Measurements from ENCODE around the gene NTSR1.

Gene NTSR1

DNA sequence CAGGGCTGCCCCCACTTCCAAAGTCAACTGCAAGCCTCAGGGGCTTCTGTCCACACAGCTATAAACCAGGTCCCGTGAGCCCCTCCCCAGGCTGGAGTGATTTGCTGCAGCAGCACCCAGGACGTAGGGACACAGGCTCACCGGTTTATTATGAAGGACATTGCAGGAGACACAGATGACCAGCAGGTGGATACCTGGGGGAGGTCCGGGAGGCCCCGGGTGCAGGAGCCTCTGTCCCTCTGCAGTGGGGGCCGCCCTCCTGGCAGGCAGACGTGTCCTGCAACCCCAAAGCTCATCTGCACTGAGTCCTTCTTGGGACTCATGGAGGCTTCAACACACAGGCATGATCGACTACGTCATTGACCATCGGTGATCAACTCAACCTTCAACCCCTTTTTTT lies 14.5 kb upstream of the NTSR1 start:
- DNase-seq (ENCODE audit: low read depth): no peak

DNA sequence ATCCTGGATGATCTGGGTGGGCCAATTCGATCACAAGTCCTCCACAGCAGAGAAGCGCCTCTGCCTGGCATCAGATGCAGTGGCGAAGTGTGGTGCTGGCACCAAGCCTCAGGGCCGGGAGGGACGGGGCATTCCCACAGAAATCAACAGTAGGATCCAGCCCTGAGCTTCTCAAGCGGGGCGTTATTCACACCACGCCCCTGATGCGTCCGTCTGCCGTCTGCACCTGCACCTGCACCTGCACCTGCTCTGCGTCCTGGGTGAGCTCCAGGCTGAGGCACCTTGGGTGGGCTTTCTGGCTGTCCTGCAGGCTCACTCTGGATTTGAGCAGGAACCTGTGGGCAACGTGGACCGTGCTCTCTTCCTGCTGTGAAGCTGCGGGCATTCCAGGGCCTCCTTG lies 13.8 kb upstream of the NTSR1 start:
- no peak for DNase-seq (ENCODE audit: low read depth)

DNA sequence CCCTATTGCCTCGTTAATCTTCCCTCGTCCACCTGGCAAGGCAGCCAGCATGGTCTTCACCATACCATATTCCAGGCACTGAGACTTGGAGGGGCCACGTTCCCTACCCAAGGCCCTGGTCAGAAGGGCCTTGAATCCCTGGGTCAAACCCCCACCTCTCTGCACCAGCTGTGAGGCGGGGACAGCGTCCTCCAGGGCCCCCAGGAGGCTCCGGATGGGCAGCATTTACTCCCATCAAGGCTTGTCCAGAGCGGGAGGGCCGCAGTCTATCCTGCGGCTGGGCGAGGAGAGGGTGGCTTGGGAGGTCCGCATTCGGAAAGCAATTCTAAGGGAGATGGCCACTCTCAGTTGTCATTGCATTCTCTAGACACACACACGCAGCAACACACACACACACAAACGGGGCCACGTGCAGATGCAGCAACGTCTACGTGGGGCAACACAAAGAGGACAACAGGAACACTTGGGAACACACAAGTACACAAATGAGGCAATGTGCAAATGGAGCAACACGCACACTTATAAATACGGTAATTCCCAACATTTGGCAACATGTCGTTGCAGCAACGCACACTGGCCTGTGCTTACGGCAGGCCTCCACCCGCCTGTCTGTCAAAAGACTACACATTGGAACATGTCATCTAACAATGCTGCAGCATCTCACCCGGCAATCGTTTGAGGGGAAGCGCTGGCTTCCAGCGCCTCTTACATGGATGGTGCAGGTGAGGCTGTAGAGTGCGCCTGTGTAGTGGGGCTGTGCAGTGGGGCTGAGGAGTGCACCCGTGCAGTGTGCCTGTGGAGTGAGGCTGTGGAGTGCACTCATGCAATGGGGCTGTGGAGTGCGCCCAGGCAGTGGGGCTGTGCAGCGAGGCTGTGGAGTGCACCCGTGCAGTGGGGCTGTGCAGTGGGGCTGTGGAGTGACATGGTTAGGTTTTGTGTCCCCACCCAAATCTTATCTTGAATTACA lies 12.9 kb upstream of the NTSR1 start:
- no peak for DNase-seq (ENCODE audit: low read depth)

DNA sequence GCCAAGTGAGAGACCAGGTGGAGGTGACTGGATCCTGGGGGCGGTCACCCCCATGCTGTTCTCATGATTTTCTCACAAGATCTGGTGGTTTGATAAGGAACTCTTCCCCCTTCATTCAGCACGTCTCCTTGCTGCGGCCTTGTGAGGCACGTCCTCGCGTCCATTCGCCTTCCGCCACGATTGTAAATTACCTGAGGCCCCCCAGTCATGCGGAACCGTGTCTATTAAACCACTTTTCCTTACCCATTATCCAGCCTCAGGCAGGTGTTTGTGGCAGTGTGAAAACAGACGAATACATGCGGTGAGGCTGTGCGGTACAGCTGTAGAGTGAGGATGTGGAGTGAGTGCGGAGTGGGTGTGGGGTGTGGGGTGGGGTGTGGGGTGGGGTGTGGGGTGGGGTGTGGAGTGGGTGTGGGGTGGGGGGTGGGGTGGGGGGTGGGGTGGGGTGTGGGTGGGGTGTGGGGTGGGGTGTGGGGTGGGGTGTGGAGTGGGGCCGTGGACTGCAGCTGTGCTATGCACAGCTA lies 12.1 kb upstream of the NTSR1 start:
- no peak for DNase-seq (ENCODE audit: low read depth)

DNA sequence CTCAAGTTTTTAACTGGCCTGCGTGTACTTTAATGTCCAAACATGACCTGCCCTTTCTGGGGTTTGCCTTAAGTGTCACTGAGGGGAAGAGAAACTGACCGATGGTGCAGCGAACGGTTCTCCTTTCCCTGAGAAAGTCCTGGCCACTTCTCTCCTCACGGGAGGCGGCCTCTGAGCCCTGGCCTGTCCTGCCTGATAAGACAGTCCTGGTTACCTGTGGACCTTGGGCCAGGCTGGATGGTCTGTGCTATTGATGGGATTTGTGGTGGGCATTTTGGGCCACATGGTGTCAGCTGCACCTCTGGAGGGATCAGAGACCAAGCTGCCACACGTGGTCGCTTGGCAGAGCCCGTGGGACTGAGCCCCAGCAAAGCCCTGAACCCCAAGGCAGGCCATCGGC lies 11.6 kb upstream of the NTSR1 start:
- no peak for DNase-seq (ENCODE audit: low read depth)

DNA sequence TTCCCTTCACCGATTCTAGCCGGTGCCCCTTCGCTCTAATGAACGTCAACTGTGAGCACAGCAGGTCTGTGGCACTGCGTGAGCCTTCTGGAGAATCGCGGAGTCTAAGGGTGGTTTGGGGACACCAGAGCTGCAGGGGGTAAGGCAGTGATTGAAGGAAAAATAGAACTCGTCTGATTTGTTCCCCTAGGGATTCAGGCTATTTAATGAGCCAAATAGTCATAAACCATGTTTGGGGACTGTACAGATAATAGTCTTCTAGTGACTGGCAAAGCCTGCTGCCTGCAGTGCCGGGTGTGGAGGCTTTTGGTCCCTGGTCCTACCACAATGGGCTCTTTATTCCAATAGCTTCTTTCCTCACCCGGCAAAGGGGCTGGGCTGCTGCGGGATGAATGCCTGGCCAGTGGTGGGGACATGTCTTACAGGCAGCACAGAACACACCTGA lies 11.1 kb upstream of the NTSR1 start:
- no peak for DNase-seq (ENCODE audit: low read depth)

DNA sequence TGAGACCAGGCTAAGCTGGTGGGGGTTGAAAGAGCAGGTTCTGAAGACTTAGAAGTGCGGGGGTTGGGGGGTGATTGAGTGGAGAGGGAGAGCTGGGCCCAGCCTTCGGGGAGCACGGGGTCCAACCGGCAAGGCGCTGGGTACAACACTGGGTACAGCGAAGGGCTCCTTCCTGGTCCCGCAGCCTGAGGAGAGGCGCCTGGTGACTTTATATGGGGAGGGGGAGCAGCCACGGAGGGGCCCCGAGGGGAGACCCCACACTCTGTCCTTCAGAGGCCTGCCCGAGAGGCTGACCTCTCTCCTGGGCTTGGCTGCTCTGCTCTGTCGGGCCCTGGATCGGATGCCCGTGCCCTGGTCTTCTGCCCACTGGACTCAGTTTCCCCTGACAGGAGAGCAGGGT lies 10.4 kb upstream of the NTSR1 start:
- DNase-seq (ENCODE audit: low read depth): no peak

DNA sequence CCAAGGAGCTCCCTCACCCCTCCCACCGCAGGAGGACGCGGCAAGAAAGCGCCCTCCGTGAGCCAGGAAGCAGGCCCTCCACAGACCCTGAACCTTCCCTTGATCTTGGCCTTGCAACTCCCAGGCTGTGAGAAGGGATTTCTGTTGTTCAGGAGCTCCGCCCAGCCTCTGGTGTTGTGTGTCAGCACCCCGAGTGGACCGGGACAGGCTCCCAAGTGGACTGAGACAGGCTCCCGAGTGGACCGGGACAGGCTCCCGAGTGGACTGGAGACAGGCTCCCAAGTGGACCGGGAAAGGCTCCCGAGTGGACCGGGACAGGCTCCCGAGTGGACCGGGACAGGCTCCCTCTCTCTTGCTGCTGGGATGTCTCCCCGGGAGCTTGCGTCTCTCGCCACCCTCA lies 9.3 kb upstream of the NTSR1 start:
- no peak for DNase-seq (ENCODE audit: low read depth)

DNA sequence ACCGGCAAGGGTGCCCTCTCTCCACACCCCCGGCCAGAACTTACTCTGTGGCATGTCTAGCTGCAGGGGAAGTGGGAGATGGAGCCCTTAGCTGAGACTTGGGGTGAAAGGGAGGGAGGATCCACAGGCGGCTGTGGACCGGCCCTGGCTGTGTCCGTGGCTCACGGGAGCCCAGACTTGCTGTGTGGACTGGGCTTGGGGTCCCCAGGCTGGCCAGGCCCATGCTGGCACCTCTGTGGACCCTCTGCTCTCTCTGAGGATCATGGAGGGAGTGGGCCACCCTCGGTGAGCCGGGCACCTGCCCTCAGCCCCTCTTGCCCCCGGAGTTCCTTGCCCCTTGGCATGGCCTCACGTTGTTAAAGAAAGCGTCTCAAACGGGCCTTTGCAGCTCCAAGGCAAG lies 8.9 kb upstream of the NTSR1 start:
- no peak for DNase-seq (ENCODE audit: low read depth)

DNA sequence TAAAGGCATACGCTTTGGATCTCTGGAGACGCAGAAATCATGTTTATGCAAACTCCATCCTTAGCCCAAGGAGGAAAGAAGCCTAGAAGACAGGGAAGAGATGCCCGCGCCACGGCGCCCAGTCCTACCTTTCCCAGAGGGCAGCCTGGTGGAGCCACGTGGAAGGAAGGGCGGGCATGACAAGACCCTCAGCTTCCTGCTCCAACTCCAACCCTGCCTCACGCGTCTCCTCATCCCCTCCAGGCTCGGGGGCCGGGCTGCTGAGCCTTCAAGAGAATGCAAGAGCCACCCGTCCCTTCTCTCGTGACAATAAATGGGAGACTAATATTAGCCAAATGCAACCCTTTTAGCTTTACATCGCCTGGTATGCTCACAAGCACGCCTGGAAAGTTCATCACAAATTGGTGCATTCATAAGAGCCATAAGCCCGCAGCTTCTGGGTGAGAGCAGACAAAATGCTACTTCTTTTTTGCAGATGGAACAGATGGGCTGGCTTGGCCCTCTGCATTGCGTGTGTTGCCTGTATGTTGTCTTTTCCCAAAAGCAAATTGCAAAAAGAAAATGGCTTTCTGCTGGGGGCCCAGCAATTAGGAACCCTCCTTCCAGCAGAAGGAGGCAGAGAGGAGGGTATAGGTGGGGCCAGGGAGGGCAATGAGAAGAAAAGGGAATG lies 8.2 kb upstream of the NTSR1 start:
- no peak for DNase-seq (ENCODE audit: low read depth)

DNA sequence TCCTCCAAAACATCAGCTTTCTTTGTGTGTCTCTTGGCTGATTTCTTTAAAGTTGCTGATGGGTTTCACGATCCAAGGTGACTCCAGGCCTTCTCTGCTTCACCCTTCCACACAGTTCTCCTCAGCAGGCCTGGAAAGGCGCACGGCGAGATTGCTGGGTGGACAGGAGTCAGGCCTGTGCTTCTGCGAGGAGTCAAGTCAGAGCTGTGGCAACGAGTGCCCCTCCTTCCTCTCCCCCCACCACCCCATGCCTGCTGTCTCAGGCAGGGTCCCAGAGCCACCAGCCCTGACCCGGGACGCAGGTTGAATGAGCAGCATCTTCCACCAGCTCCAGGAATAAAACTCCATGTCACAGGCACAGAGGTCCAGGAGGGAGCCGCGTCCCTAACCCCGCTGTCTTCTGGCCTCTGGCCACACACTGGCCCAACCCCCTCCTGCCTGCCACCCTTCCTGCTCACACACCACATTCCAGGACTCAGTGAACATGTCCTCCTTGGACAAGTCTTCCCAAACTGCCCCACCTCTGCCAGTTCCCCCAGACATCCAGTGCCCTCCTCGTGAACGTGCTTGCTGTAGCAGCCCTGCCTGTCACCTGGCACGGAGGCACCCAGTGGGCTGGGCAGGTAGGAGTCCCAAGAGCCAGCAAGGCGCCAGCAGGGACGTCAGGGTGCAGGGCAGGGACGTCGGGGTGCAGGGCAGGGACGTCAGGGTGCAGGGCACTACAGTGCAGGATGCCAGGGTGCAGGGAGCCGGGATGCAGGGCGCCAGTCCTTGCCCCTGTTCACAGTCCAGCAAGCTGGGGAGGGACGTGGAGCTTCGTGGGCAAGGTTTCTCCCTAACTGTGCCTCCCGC lies 7.2 kb upstream of the NTSR1 start:
- no peak for DNase-seq (ENCODE audit: low read depth)

DNA sequence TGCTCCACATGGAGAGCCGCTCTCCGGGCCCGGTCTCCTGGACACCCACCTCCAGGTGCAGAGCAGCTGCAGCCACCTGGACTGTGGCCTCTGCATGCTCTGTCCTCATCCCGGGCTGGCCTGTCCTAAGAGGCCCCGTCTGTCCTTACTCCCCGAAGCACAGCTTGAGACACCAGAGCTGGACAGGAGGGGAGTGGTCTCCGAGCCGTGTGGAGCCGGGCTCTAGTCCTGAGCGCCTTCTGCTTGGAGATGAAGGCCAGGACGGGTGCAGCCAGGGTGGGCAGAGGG lies 6.7 kb upstream of the NTSR1 start:
- no peak for DNase-seq (ENCODE audit: low read depth)

DNA sequence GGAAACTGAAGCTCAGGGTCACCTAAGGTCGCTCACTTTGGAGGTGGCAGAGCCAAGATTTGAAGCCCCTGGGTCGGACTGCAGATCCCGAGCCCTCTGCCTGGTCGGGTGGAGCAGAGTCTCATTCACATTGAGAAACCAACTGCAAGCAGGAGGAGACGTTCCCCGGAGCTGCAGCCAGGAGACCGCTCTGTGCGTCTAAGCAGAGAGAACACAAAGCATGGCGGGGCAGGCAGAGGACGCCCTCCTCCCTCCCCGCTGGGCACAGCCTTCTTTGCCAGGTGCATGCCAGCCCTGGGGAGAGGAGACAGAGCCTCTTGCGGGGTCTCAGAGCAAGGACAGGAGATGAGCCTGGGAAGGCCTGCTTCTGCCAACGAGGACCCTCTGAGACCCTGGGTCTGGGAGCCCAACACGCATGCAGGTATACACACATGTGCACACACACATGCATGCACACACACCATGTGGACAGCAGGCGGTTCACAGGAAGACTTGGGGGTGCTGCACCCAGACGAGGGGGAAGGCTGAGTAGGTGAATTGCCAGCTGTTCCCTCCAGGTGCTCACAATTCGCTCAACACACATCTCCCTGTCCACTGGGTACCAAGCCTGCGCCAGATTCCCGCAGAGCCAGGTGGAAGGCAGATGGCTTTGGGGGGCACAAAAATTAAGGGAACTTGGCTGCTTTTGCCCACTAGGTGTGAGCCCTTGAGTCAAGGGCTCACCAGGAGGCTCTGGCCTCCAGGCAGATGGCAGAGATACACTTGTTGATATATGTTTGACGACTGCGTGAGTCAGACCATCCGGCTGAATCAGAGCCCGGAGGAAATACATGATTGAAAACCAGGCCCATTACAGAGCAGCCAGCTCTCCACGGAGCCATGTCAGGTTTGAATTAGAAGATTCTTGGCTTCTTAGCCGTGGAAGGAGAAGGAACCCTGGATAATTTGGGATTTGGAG lies 5.5 kb upstream of the NTSR1 start:
- peak; percentile 77 for DNase-seq (ENCODE audit: low read depth)

DNA sequence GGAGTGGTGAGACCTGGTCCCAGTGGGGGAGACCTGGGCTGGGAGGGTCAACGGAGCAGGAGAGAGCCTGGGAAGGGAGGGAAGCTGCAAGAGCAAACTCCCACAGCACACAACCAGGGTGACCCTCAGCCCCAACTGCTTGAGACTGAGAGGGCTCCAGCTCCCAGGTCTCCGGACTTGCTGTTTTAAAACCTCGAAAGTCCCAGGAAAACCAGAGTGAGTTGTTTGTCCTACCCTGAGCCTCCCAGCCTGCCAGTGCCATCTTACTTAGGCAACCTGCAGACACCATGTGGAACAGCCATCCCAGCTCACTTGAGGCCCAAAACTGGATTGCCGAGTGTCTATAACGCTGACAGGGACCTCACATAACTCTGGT lies 4.8 kb upstream of the NTSR1 start:
- peak; percentile 7 for DNase-seq (ENCODE audit: low read depth)

DNA sequence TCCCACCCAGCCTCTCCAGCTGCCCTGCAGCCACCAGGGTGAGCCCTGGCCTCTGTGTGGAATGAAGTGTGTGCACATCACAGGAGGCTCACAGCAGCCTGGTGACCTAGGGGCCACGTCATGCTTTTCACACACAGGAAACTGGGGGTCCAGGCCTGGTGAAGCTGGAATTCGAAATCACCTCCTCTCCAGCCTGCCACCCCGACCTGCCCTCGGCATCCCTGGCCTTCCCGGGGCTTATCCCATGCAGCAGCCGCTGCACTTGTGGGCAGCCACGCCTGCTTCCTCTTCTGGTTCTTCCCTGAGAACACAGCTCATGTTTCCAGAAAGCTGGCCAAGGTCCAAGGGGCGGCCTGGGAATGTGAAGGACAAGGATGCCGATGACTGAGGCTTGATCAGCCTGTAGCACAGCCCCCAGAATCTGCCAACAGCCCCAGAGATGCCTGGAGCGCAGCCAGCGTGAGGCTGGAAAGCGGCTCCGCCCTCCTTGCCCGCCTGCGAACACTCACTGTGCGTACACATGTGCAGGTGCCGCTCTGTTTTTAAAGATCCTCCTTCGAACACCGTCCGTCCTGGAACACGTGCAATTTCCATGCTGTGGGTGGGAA lies 4.2 kb upstream of the NTSR1 start:
- DNase-seq (ENCODE audit: low read depth): peak; percentile 96

DNA sequence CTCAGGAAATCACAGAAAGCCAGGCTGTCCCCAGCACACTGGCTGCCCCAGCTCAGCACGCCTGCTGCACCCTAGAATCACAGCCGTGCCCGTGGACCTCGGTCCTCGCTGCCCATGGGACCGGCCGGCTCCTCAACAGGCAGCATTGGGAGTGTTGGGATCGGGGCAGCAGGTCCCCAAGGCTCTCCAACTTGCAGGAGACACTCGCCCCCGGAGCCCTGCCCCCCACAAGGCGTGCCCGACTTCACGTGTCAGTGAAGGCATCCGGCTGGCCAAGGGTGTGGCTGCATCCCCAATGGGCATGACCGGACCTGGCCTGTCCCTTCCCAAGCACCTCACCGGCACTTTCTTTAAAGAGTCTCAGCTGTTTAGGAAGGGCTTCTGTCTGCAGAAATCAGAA lies 3.0 kb upstream of the NTSR1 start:
- no peak for DNase-seq (ENCODE audit: low read depth)

DNA sequence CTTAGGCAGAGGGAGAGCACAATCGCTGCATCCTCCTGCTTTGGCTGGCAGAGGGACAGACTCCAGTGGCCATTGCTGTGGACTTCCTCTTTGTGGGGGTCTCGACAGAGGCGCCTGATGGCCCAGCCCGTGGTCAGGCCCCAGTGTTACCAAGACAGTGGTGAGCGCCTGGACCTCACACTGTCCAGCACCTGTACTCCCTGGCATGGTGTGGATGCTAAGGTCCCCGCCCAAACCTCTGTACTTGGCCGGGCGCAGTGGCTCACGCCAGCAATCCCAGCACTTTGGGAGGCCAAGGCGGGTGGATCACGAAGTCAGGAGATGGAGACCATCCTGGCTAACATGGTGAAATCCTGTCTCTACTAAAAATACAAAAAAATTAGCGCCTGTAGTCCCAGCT lies 2.3 kb upstream of the NTSR1 start:
- DNase-seq (ENCODE audit: low read depth): no peak

DNA sequence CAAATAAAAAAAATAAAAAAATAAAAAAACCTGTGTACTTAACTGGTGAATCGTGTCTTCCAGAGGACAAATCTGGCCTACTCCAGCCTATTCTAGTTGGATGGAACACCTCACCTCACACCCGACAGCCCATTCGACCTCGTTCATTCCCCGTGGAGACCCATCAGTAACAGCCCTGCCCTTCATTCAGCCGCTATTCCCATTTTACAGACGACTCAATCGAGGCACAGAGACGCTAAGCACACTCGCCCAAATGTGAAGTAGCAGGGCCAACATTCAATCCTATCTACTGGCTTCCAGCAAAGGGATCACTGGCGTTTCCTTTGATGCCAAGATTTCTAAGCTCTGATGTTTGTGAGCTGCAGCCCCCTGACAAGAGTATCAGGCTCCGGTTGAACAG lies 1.8 kb upstream of the NTSR1 start:
- DNase-seq (ENCODE audit: low read depth): no peak

DNA sequence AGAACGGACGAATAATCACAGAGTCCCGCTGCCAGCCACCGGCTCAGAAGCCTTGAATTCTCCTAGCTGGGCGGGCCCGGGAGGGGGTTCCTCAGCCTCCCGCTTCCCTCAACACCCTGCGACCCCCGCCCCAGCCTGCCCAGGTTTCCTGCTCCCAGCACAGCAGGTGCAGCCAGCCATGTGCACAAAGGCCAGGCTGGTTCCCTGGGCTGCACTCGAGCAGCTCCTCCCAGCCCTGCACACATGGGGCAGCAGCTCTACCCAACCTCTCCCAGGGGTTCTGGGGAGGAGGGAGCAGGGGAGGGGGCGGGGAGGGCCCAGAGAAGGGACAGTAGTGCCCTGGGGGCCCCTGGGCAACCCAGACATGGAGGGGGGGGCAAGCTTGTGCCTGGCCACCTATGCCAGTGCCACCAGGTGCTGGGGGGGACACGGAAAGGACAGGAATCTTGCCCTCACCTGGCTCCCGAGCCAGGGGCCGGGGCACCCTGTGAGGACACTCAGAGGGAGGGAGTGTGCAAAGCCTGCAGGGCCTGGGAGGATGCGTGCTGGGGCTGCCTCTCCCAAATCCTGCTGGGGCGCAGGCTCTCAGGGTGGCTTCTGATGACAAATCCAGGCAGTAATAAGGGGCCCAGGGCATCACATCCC lies 1.2 kb upstream of the NTSR1 start:
- no peak for DNase-seq (ENCODE audit: low read depth)

DNA sequence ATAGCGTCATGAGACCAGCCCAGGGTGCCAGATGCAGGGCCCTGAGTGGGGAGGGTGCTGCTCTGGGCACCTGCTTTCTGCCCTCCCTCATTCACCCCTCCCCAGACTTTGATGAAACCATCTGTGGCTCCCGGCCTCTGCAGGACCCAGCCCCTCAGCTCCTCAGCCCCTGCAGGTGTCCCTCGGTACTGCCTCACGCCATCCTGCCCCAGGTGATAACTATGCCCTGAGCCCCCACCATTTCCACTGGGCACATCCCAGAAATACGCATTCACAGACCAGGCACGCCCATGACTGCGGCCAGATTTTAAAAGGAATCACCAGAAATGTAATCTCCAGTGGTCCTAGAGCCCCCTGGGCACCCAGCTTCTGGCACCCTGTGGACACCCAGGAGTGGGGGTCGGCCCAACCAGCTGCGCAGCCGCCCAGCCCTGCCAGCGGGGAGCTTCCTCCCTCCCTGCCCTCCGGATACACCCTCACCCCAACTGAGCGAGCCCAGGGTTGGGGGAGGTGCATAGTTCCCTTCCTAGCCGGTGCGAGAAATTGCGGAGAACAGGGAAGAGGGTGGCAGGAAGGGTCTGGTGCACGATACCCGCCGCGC lies 615 bp upstream of the NTSR1 start:
- no peak for DNase-seq (ENCODE audit: low read depth)
